GM23338 (cell line): ENCODE results near the gene RNASEH2A. TPM values are rescaled to one million over a fixed set of nuclear protein-coding genes. Genes with fewer than 3 reads are reported as not detected.

Experiments
- ATAC-seq: fragments of 200-7000 bp; cut with Tn5 transposase; 3 replicates; pipeline ENCODE4 v1.9.1; 2020
- DNase-seq: peaks from one replicate; pipeline ENCODE4 v3.0.0-alpha.2; 2015; ENCODE audit warnings: low spot score
- H2AFZ ChIP-seq: fragments of 200-600 bp; sonication (generic); 2 replicates; pipeline ENCODE4 v1.8.0; 2016; ENCODE audit warnings: antibody characterized with exemption, mild to moderate bottlenecking, moderate library complexity
- H3F3A ChIP-seq: fragments of 200-600 bp; sonication (generic); replicated peaks from 2 replicates; pipeline ENCODE4 v1.8.0; 2017; ENCODE audit warnings: antibody characterized with exemption, mixed run types, low read depth
- H3K27ac ChIP-seq: fragments of 200-600 bp; sonication (generic); 2 replicates; pipeline ENCODE4 v1.6.1; 2016; ENCODE audit warnings: low read depth
- H3K27me3 ChIP-seq: fragments of 200-600 bp; sonication (generic); 2 replicates; pipeline ENCODE4 v1.8.0; 2016; ENCODE audit warnings: mild to moderate bottlenecking, mixed run types, moderate library complexity; ENCODE audit not compliant: insufficient read depth
- H3K36me3 ChIP-seq: fragments of 200-600 bp; sonication (generic); 2 replicates; pipeline ENCODE4 v1.8.0; 2016; ENCODE audit warnings: mild to moderate bottlenecking; ENCODE audit not compliant: insufficient read depth
- H3K4me1 ChIP-seq: fragments of 200-600 bp; sonication (generic); 2 replicates; pipeline ENCODE4 v1.8.0; 2016; ENCODE audit warnings: mild to moderate bottlenecking, moderate library complexity; ENCODE audit not compliant: insufficient read depth
- H3K4me2 ChIP-seq: fragments of 200-600 bp; sonication (generic); 2 replicates; pipeline ENCODE4 v1.7.1; 2017; ENCODE audit warnings: mixed run types
- H3K4me3 ChIP-seq: fragments of 200-600 bp; sonication (generic); 2 replicates; pipeline ENCODE4 v1.6.1; 2016; ENCODE audit warnings: mixed run types
- H3K79me2 ChIP-seq: fragments of 200-600 bp; sonication (generic); replicated peaks from 2 replicates; pipeline ENCODE4 v1.8.0; 2017; ENCODE audit warnings: mild to moderate bottlenecking; ENCODE audit not compliant: insufficient read depth
- H3K9me2 ChIP-seq: fragments of 200-600 bp; sonication (generic); 2 replicates; pipeline ENCODE4 v1.8.0; 2017; ENCODE audit not compliant: insufficient read depth
- H4K20me1 ChIP-seq: fragments of 200-600 bp; sonication (generic); replicated peaks from 2 replicates; pipeline ENCODE4 v1.8.0; 2017; ENCODE audit warnings: mild to moderate bottlenecking; ENCODE audit not compliant: insufficient read depth
- H3K27ac Mint-ChIP-seq: 2 replicates; pipeline ENCODE4 v1.8.0; 2020; ENCODE audit warnings: inconsistent platforms, mild to moderate bottlenecking, moderate library complexity, mixed read lengths
- H3K27me3 Mint-ChIP-seq: 3 replicates; pipeline ENCODE4 v1.8.0; 2022; ENCODE audit warnings: low read depth, mild to moderate bottlenecking, moderate library complexity, mixed read lengths, inconsistent platforms; ENCODE audit not compliant: insufficient read depth, poor library complexity
- H3K36me3 Mint-ChIP-seq: 3 replicates; pipeline ENCODE4 v1.8.0; 2021; ENCODE audit warnings: low read depth, mild to moderate bottlenecking, inconsistent platforms, moderate library complexity, mixed read lengths
- H3K4me1 Mint-ChIP-seq: 3 replicates; pipeline ENCODE4 v1.8.0; 2020; ENCODE audit warnings: mild to moderate bottlenecking, inconsistent platforms, mixed read lengths
- H3K4me3 Mint-ChIP-seq: 3 replicates; pipeline ENCODE4 v1.8.0; 2021; ENCODE audit warnings: moderate library complexity, mild to moderate bottlenecking, inconsistent platforms, mixed read lengths
- H3K9me3 Mint-ChIP-seq: 3 replicates; pipeline ENCODE4 v1.8.0; 2020; ENCODE audit warnings: moderate library complexity, mild to moderate bottlenecking, inconsistent platforms, mixed read lengths
- EZH2phosphoT487 ChIP-seq: fragments of 200-600 bp; sonication (generic); IDR thresholded peaks from one replicate; pipeline ENCODE4 v1.8.1; 2018; ENCODE audit warnings: antibody characterized with exemption; ENCODE audit not compliant: unreplicated experiment
- NANOG ChIP-seq: IDR thresholded peaks from 2 replicates; pipeline ENCODE4 v1.6.1; 2016; ENCODE audit warnings: antibody characterized with exemption, borderline replicate concordance
- POLR2AphosphoS5 ChIP-seq: IDR thresholded peaks from 2 replicates; pipeline ENCODE4 v1.6.1; 2016; ENCODE audit warnings: antibody characterized with exemption, low read depth
- STAT1 ChIP-seq: IDR thresholded peaks from one replicate; pipeline ENCODE4 v1.6.1; 2016; ENCODE audit warnings: antibody characterized with exemption; ENCODE audit not compliant: unreplicated experiment
- ZNF114 ChIP-seq: fragments of 250-450 bp; sonication (Bioruptor Pico); IDR thresholded peaks from 2 replicates; pipeline ENCODE4 v1.5.0; 2020; ENCODE audit warnings: mild to moderate bottlenecking, moderate library complexity
- polyA plus RNA-seq: library from polyadenylated mRNA; unstranded; fragments of >200 nt; fragmentation: Nextera tagmentation; extraction: Ambion mirVana; gene quantifications from 2 replicates; pipeline ENCODE4 v1.2.1, GENCODE V29; 2016
- total RNA-seq: library from RNA; depleted of rRNA; stranded (reverse); fragments of >200 nt; shearing (Covaris generic); gene quantifications from 2 replicates; pipeline ENCODE4 v1.2.3, GENCODE V29; 2014
- TF ChIP-seq, protein P1 (sequence below): IDR thresholded peaks from one replicate; pipeline ENCODE4 v1.6.1; 2018; ENCODE audit warnings: antibody characterized with exemption; ENCODE audit not compliant: unreplicated experiment
- TF ChIP-seq, protein P2 (sequence below): fragments of 250-450 bp; sonication (Bioruptor Pico); IDR thresholded peaks from 2 replicates; pipeline ENCODE4 v1.5.0; 2020; ENCODE audit warnings: mild to moderate bottlenecking, moderate library complexity
- TF ChIP-seq, protein P3 (sequence below), 2 experiments: fragments of 200-600 bp in 1 of 2; sonication (generic) in 1 of 2; conservative IDR thresholded peaks; 2 replicates each; pipeline versions ENCODE4 v1.5.1 to v1.6.1; 2016 to 2017; ENCODE audit warnings: antibody characterized with exemption in 2 of 2, low read depth in 2 of 2, mild to moderate bottlenecking in 2 of 2, moderate library complexity in 1 of 2

The RNASEH2A gene
- total and polyA plus RNA-seq, 2 experiments from 2014 or later, result 39.4 to 68.2 TPM

DNA sequence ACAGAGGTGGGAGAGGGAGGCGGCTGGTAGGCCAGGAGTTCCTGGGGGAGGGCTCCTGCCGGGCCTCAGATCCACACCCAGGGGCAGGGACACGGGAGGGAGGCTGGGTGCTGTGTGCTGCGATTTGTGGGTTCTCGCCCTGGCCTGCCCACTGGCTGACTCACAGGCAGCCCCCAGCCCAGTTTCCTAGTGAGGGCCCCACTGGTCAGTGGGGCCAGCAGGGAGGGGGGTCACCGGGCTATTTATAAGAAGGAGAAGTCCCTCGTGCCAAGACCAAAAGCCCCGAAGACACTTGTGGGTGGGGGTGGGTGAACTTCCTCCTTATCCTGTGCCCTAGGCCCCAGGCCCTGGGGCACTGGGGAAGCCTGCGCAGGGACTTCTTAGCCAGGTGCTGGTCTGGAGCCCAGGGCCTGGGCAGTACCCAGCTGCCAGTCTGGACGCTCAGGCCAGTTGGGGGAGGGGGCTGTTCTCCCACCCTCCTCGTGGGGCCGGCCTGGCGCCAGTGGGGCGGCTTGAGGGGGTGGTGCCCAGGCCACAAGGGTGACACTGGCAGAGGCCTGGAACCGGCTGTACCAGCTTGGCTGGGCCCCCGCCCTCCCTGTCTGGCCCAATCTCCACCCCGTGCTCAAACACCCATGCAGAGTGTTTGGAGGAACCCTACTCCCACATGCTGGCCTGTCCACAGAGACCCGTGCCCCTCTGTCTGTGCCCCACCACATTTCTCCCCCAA, 20.1 kb upstream of the RNASEH2A start (continued):
- TF ChIP-seq, protein P1, sequence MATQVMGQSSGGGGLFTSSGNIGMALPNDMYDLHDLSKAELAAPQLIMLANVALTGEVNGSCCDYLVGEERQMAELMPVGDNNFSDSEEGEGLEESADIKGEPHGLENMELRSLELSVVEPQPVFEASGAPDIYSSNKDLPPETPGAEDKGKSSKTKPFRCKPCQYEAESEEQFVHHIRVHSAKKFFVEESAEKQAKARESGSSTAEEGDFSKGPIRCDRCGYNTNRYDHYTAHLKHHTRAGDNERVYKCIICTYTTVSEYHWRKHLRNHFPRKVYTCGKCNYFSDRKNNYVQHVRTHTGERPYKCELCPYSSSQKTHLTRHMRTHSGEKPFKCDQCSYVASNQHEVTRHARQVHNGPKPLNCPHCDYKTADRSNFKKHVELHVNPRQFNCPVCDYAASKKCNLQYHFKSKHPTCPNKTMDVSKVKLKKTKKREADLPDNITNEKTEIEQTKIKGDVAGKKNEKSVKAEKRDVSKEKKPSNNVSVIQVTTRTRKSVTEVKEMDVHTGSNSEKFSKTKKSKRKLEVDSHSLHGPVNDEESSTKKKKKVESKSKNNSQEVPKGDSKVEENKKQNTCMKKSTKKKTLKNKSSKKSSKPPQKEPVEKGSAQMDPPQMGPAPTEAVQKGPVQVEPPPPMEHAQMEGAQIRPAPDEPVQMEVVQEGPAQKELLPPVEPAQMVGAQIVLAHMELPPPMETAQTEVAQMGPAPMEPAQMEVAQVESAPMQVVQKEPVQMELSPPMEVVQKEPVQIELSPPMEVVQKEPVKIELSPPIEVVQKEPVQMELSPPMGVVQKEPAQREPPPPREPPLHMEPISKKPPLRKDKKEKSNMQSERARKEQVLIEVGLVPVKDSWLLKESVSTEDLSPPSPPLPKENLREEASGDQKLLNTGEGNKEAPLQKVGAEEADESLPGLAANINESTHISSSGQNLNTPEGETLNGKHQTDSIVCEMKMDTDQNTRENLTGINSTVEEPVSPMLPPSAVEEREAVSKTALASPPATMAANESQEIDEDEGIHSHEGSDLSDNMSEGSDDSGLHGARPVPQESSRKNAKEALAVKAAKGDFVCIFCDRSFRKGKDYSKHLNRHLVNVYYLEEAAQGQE, result no peak
- TF ChIP-seq STAT1 (no peak), NANOG (no peak), POLR2AphosphoS5 (no peak)

DNA sequence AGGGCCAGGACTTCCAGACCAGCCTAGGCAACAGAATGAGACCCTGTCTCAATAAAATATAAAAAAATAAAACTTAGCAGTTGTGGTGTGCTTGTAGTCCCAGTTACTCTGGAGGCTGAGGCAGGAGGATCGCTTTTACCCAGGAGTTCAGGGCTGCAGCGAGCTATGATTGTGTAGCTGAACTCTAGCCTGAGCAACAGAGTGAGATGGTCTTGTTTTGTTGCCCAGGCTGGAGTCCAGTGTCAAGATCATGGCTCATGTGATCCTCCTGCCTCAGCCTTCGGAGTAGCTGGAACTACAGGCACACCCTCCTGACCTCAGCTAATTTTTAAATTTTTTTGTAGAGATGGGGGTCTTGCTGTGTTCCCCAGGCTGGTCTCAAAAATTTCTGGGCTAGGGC, 19.4 kb upstream of the RNASEH2A start:
- no peak overlapping the region for H3K27ac ChIP-seq
- no peak overlapping the region for H3K4me2 ChIP-seq
- H3K27me3 ChIP-seq, result peaks cover 14% of the 10 kb centered on the region
- no peak overlapping the region for H2AFZ ChIP-seq
- no peaks in the 10 kb centered on the region for H3K9me2 ChIP-seq
- H3F3A ChIP-seq, result peaks cover 30% of the 10 kb centered on the region
- H4K20me1 ChIP-seq, result no peaks in the 10 kb centered on the region
- no peak overlapping the region for H3K27ac Mint-ChIP-seq
- H3K4me3 Mint-ChIP-seq, result no peak overlapping the region
- no peaks in the 10 kb centered on the region for H3K36me3 ChIP-seq
- H3K4me3 ChIP-seq, result no peak overlapping the region
- no peaks in the 10 kb centered on the region; the same call in 2 of the 3 replicates for H3K9me3 Mint-ChIP-seq
- ATAC-seq (no peak), DNase-seq (no peak)
- peaks cover 32% of the 10 kb centered on the region for H3K4me1 ChIP-seq
- H3K27me3 Mint-ChIP-seq, result peaks cover 27% of the 10 kb centered on the region
- peaks cover 27% of the 10 kb centered on the region for H3K4me1 Mint-ChIP-seq
- no peaks in the 10 kb centered on the region; the same call in 2 of the 3 replicates for H3K36me3 Mint-ChIP-seq
- H3K79me2 ChIP-seq, result no peaks in the 10 kb centered on the region
- TF ChIP-seq, protein P2, sequence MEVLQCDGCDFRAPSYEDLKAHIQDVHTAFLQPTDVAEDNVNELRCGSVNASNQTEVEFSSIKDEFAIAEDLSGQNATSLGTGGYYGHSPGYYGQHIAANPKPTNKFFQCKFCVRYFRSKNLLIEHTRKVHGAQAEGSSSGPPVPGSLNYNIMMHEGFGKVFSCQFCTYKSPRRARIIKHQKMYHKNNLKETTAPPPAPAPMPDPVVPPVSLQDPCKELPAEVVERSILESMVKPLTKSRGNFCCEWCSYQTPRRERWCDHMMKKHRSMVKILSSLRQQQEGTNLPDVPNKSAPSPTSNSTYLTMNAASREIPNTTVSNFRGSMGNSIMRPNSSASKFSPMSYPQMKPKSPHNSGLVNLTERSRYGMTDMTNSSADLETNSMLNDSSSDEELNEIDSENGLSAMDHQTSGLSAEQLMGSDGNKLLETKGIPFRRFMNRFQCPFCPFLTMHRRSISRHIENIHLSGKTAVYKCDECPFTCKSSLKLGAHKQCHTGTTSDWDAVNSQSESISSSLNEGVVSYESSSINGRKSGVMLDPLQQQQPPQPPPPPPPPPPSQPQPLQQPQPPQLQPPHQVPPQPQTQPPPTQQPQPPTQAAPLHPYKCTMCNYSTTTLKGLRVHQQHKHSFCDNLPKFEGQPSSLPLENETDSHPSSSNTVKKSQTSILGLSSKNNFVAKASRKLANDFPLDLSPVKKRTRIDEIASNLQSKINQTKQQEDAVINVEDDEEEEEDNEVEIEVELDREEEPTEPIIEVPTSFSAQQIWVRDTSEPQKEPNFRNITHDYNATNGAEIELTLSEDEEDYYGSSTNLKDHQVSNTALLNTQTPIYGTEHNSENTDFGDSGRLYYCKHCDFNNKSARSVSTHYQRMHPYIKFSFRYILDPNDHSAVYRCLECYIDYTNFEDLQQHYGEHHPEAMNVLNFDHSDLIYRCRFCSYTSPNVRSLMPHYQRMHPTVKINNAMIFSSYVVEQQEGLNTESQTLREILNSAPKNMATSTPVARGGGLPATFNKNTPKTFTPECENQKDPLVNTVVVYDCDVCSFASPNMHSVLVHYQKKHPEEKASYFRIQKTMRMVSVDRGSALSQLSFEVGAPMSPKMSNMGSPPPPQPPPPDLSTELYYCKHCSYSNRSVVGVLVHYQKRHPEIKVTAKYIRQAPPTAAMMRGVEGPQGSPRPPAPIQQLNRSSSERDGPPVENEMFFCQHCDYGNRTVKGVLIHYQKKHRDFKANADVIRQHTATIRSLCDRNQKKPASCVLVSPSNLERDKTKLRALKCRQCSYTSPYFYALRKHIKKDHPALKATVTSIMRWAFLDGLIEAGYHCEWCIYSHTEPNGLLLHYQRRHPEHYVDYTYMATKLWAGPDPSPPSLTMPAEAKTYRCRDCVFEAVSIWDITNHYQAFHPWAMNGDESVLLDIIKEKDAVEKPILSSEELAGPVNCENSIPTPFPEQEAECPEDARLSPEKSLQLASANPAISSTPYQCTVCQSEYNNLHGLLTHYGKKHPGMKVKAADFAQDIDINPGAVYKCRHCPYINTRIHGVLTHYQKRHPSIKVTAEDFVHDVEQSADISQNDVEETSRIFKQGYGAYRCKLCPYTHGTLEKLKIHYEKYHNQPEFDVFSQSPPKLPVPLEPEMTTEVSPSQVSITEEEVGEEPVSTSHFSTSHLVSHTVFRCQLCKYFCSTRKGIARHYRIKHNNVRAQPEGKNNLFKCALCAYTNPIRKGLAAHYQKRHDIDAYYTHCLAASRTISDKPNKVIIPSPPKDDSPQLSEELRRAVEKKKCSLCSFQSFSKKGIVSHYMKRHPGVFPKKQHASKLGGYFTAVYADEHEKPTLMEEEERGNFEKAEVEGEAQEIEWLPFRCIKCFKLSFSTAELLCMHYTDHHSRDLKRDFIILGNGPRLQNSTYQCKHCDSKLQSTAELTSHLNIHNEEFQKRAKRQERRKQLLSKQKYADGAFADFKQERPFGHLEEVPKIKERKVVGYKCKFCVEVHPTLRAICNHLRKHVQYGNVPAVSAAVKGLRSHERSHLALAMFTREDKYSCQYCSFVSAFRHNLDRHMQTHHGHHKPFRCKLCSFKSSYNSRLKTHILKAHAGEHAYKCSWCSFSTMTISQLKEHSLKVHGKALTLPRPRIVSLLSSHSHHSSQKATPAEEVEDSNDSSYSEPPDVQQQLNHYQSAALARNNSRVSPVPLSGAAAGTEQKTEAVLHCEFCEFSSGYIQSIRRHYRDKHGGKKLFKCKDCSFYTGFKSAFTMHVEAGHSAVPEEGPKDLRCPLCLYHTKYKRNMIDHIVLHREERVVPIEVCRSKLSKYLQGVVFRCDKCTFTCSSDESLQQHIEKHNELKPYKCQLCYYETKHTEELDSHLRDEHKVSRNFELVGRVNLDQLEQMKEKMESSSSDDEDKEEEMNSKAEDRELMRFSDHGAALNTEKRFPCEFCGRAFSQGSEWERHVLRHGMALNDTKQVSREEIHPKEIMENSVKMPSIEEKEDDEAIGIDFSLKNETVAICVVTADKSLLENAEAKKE (CRISPR knock-in tag), result no peak
- TF ChIP-seq, protein P1, result no peak
- TF ChIP-seq, protein P3, sequence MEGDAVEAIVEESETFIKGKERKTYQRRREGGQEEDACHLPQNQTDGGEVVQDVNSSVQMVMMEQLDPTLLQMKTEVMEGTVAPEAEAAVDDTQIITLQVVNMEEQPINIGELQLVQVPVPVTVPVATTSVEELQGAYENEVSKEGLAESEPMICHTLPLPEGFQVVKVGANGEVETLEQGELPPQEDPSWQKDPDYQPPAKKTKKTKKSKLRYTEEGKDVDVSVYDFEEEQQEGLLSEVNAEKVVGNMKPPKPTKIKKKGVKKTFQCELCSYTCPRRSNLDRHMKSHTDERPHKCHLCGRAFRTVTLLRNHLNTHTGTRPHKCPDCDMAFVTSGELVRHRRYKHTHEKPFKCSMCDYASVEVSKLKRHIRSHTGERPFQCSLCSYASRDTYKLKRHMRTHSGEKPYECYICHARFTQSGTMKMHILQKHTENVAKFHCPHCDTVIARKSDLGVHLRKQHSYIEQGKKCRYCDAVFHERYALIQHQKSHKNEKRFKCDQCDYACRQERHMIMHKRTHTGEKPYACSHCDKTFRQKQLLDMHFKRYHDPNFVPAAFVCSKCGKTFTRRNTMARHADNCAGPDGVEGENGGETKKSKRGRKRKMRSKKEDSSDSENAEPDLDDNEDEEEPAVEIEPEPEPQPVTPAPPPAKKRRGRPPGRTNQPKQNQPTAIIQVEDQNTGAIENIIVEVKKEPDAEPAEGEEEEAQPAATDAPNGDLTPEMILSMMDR (conservative IDR thresholded peaks at IDR 0.05; ENCODE audit: low read depth in 2 of 2), result no peak
- no peak for TF ChIP-seq ZNF114 (CRISPR knock-in tag)
- TF ChIP-seq EZH2phosphoT487, result no peak
- TF ChIP-seq POLR2AphosphoS5, result no peak
